Measurements from ENCODE around the gene FBLN2.
"Not testable (repeated sequence)": the region's sequence is repeated elsewhere in the genome, so short reads cannot be mapped to it uniquely, and the experiment has no call there.

FBLN2 gene

DNA sequence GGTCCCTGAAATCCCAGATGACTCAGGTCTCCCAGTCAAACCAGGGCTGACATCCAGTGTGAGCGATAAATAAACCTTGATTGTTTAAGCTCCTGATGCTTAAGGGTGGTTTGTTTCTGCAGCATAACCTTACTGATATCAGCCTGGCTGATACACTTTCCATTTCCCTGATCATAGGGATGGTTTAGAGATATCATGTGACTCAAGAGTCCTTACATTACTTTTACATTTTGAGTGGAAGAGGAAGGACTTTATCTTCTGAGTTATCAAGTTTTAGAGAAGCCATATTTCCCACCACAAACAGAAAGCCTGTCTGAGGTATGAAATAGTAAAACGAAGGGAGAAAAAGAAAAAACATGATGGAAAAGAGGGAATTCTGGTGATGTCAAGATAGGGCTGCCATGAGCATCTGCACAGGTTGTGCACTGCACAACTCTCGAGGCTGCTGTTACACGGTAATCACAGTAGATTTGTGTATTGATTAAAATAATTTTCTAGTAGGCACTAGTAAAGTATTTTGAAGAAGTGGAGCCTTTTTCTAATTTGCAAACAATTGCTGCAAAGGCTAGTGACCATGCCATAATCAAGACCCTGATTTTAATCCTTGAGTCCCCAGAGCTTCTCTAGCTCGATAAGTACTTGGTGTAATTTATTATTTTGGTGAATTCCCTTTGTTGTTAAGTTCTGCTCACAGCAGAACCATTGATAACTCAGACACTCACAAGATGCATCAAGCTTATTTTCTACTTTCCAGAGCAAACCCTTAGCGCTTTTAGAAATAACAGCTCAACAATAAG lies 34.1 kb upstream of the FBLN2 start:
- no peak for DNase-seq

DNA sequence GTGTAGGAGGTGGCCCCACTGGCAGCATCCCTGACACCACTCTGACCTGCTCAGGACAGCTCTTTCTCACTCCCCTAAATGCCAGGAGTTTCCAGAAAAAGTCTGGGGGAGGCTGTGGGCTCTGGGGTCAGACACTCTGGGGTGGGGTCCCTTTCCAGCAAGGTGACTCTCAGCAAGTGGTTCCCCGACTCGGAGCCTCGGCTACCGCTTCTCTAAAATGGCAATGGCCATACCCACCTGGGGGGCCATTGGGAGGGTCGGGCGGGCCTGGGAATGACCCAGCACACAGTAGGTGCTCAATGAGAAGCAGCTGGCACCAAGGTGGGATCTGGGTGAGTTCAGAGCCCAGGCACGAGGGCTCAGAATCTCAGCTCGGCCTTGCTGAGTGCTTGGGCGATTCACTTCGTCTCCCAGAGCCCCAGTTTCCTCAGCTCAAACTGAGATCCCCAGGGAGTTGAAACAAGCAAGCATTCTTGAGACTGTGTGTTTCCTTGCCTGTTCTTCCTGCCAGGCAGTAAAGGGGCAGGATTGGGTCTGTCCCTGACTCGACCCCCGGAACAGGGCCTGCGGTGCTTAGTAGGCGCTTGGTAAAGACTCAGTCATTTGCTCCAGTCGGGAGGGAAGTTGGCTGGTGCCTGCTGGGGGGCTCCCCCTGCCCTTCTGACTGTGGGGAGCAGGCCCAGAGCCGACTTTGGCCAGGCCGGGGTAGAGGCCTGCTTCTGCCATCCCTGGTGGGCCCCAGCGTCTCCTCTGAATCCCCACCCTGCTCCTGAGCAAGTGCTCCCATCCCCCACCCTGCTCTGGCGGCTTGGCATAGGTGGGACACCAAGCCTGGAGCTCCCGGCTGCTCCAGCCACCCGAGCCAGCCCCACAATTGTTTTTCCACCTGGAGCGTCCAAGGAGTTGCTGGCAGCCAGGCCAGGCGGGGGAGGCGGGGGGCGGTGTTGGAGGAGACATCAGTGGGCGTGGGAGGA lies 32.9 kb upstream of the FBLN2 start:
- no peak for DNase-seq

DNA sequence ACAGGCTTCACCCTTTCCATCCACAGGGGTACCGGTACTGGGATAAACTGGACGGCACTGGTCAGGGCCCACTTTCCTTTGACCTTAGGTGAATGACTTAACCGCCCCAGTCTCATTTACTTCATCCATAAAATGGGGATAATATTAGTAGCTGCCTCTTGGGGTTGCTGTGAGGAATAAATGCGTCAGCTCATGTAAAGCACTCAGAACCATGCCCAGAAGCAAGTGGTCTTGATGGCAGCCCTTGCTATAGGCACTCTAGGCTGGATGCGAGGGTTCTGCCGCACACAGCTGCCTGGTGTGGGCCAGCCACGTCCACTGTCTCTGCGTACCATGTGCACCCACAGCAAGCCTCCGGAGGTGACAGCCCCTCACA lies 32.2 kb upstream of the FBLN2 start:
- DNase-seq = no peak

DNA sequence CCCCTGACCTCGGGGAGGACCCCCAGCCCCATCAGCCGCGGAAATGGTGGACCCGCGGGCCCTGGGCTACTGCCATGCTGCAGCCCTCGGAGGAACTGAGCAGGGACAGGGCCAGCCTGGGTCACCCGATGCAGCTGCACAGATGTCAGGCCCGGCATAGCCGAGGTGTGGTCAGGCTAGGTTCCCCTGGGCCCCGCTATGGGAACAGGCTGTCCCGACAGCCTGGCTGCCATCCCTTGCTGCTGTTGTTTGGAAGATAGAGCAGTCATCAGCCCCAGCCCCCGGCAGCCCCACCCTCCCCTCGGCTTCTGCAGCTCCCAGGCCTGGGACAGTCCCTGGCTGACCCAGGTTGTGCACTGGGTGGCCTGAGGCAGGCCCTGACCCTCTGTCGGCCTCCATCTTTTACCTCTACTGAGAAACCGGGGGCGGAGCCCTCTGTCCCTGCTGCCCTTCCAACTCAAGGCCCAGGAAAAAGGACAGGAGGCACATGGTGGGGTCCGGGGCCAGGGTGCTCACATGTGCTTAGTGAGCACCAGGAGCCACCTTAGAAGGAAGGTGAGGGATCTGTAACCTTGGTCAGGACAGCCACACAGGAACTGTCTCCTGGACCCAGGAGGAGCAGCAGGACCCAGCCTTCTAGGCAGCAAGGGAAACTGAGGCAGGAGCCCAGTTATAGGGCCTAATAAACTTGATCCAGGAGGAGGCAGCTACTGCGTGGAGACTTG lies 31.5 kb upstream of the FBLN2 start:
- no peak for DNase-seq

DNA sequence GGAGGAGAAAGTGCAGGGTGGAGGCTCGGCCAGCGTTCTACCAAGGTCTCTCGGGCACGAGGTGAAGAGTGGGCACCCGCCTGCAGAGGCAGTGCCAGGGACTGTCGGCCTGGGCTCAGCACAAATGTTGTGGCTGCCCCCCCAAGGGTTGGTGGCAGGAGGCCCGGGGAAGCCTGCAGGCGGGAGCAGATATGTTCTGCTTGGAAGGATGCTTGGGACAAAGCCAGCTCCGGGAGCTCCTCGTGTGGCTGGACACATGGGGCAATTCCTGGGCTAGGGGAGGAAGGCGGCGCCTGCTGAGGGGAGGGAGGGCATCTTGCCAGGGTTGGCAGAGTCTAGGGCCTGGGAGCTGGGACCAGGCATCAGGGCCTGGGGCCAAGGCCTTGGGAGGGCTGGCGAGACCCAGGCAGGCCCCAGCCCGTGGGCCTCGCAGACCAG lies 30.4 kb upstream of the FBLN2 start:
- DNase-seq = no peak

DNA sequence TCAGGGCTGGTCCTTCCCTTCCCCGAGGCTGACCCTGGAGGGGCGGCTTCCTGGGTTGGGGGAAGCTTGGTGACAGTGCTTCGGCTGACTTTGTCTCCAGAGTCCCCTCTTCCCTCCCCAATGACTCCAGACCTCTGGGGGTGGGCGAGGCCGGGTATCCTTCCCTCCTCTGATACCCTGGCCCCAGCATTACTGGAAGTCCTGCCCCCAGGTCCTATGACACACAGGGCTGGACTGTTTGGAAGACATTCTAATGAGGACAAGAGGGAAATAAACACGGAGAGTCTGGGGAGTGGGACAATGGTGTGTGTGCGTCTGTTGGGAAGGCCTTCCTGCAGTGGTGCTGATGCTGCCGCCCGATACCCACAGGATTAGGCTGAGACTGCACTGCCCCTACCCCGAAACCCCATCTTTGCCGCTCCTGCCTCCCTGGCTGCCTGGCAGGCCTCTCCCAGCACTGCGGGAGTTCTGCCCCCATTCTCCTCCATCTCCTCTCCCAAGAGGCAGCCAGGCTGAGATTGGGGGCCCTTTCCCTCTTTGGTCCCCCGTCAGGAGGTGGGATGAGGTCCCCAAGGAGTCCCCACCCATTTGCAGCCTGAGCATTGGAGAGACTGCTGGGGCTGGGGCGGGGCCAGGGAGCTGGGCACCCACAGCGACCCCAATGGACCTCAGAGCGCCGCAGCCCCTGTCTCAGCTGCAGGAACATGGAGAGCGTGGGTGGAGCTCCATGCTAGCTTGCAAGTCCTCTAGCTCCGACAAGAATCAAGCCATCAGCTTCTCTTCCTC lies 29.7 kb upstream of the FBLN2 start:
- DNase-seq = no peak

DNA sequence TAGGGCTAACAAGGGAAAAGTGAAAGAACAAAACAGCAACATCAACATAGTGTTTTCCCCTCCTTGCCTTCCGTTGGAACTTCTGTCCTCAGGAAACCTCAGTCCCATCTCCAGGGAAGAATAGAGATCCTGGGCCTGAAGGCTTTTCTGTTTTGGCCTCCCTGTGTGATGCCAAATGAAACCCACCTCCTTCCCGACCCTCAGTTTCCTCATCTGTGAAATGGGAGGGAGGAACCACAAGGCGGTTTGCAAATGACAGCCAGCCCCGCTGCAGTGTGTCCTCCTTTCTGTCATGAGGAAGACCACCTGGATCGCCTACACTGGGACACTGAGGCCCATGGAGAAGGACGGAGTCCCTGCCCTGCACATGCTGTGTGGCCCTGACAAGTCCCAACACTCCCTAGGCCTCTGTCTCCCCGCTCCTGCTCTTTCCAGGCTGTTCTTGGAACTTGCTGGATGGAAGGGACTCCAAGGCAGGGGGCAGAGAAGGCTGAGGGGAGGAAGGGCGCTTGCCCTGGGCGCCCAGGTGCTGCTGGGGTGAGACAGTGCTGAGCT lies 28.5 kb upstream of the FBLN2 start:
- no peak for DNase-seq

DNA sequence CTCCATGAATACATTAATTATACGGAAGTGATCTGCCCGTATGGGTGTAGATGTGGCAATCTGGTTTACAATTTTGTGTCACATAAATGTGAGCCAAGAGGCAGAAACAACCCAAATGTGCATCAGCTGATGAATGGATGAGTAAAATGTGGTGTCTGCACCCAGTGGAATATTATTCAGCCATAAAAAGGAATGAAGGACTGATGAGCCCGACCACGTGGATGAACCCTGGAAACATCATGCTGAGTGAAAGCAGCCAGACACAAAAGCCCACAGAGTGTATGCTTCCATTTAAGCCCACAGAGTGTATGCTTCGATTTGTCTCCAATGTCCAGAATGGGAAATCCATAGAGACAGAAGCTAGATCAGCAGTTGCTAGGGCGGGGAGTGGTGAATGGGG lies 27.6 kb upstream of the FBLN2 start:
- DNase-seq = no peak

DNA sequence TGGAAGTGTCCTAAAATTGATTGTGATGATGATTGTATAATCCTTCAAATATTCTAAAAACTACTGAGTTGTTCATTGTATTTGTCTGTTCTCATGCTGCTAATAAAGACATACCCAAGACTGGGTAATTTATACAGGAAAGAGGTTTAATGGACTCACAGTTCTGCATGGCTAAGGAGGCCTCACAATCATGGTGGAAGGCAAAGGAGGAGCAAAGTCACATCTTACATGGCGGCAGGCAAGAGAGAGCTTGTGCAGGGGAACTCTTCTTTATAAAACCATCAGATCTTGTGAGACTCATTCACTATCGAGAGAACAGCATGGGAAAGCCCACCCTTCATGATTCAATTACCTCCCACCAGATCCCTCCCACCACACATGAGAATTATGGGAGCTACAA lies 27.2 kb upstream of the FBLN2 start:
- not testable (repeated sequence) for DNase-seq

DNA sequence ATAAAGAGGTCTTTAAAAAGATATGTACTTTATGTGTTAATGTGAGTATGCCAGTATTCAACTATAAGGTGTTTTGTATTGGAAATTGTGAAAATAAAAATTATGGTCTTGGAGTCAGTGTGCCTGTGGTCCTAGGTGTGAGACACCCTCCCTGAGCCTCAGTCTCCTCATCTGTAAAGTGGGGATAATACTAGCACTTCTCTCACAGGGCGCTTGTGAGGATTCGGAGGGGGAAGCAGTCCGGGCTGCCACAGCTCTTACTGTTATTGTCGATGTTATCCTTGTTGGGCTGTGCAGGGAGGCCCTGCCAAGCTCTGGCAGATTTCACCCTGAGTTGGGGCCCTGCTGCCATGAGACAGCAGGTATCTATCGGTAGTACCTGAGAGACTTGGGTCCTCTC lies 26.7 kb upstream of the FBLN2 start:
- DNase-seq = no peak

DNA sequence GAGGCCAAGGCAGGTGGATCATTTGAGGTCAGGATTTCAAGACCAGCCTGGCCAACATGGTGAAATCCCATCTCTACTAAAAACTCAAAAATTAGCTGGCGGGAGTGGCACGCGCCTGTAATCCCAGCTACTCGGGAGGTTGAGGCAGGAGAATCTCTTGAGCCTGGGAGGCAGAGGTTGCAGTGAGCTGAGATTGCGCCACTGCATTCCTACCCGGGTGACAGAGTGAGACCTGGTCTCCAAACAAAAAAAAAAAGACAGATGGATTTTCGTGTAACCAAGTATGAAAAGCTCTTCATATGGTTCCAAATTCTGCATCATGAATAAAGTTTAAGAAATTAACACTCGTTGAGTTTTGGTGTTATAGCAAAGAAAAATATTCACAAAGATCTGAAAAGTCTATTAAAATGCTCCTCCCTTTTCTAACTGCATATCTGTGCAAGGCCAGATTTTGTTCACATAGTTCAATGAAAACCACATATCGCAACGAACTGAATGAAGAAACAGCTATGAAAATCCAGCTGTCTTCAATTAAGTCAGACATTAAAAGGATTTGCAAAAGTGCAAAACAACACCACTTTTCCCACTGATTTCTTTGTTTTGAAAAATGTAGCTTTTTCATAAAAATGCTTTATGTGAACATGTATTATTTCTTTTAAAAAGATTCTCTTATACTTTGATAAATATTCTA lies 23.8 kb upstream of the FBLN2 start:
- no peak for DNase-seq

DNA sequence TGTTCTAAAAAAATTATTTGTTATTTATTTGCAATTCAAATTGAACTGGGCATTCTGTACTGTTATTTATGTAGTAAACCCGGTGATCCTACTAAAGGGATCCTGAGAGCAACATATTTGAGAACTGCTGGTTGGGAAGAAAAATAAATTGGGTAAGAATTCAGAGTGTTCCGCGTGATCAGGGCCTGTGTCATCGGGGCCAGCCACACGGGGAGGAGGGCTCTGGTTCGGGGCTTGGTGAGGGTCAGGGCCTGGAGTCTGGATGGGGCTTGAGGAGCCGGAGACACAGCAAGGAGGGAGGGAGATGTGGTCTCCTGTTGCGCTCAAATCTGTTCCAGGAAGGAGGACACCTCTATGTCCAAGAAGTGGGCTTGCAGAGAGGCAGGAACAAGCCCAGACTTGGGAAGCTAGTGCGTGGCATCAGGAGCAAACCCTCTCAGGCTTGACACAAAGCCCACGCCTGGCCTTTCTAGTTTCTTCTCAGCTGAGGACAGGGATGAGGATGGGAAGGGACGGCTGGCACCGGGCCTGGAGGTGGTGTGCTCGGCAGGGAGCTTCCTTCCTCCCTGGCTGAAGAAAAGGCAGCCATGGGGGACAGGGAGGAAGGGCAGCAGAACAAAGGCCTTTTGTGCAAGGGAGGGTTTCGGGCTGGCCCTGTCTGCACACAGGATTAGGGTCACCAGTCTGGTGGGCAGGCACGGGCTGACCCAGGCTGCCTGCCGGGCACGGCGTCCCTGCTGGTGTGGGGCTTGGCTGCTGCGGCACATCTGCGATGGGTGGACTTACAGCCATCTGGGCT lies 22.9 kb upstream of the FBLN2 start:
- no peak for DNase-seq

DNA sequence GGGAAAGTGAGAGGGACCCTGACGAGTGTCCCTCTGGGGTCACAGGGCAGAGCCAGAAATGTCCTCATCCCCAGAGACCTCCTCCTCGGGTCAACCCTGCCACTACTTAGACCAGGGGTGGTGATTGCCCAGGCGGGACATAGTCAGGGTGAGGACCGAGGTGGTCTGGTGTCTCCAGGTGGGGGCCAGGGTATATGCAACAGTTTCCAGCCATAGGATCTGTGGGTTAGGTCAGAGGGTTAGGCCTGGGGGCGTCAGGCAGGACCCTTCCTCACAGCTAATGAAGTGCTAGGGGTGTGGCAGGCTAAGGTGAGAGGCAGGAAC lies 22.3 kb upstream of the FBLN2 start:
- no peak for DNase-seq

DNA sequence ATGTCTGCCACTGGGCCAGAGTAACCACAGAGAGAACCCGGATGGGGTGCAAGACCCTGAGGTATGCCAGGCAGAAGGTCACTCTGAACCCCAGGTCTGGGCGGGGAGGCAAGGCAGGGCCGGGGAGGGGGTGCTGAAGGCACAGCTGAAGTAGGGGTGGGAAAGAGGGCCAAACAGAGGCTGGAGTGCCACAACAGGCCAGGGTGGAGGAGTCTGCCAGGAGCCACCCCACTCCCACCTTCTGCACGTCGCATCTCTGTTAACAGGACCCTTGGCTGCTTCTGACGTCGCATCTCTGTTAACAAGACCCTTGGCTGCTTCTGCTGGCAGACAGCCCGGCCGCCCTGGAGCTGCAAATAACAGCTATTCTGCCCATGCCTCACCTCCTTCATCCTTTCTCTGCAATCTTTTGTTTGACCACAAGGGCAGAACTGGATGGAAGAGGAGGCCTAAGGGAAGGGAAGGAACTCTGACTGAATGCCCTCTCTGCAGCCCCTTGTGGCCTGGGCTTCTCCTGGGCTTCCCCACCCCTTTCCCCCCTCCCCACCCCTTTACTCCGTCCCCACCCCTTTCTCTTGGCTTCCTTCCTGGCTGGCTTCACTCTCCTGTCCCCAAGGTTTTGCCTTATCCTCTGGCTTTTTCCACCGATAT lies 20.6 kb upstream of the FBLN2 start:
- no peak for DNase-seq

DNA sequence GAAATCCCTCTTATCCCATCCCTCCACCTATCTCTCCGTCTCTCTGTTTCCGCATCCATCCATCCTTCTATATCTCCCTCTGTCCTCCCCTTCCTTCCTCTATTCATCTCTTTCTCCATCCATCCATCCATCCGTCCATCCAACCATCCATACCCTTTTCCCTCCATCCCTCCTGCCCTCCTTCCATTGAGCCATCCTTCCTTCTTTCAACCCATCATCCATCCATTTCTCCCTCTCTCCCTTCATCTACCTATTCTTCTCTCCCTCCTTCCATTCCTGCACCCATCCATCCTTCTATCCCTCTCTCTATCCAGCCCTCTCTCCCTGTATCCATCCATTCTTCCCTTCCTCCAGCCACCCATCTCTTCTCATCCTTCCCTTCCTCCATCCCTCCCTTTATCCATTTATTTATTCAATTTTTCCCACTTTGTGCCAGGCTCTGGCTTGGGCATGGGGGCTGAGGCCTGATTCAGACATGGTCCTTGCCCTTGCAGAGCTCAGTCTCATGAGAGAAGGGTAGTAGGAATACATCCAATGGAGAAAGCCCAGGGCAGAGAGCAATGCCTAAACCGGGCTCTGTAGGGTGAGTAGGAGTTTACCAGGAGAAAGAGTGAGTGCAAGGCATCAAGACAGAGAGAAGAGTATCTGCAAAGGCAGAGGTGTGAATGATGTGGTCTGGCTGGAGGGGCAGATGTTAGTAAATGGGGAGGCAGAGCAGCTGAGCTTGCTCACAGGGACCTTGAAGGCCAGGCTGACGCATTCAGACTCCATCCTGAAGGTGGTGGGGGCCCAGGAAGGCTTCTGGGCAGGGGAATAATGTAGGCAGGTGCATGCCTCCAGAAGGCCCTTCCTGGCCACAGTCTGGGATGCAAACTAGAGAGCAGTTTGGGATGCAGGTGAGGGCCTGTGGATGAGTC lies 19.5 kb upstream of the FBLN2 start:
- no peak for DNase-seq

DNA sequence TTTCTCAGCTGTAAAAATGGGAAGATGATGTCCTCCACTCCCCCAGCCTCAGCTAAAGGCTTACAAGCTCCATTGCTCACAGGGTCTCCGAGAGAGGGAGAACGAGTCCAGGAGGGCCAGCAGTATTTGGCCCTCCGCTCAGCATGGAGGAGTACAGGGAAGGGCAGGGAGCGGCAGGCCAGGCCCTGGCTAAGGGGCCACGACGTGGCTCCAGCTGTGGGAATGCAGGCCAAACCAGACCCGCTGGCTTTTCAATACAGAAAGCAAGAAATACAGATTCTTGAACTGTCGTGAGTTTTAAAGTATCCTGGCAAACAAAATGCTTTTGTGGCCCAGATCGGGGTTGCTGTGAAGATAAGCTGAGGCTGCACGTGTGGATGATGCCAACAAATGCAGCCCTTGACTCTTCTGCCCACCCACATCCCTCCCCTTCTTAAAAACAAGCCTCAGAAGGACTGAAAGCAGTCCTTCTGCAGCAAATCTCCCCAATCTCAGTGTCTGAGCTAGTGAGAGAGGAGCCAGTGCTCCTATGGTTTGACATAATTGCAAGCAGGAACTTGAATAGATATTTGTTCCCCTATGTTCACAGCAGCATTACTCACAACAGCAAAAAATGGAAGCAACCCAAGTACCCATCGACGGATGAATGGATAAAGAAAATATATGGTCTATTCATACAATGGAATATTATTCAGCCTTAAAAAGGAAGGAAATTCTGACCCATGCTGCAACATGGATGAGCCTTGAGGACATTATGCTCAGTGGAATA lies 18.5 kb upstream of the FBLN2 start:
- no peak for DNase-seq

DNA sequence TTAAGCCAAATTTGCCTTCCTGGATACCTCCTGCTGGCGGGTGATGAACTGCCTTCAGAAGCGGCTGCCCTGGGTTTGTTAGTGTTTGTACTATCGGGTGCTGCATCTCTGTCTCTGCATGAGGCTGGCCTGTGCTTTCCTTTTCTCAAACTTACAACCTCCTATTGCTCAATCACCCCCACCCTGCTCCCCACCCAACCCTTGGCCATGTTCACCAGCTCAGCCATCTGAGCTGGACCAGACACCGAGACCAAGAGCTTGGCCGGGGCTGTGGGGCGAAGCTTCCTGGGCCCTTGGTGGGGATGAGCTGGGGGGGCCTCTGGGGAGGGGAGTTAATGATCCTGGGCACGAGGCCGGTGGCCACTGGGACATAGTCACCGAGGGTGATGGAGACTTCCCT lies 16.8 kb upstream of the FBLN2 start:
- DNase-seq = no peak

DNA sequence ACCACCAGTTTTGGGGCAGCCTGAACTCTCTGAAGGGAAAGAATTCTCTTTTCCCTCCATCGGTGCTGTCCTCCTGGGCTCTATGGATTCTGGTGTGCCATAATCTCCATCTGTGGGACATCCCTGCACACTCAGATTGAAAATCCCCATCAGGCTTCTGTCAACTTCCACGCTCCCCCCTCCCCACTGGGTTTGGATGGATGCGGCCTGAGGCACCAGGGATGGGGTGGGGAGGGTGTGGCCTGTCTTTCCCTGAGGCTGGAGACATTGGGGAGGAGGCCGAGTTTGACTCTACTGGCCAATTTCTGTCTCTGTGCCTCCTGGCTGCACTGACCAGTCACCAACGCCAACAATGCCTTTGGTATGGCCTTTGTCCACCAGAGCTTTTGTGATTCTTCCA lies 16.3 kb upstream of the FBLN2 start:
- DNase-seq = no peak
